A673 (cell line): ENCODE results near the gene TRPM6. TPM values are rescaled to one million over a fixed set of nuclear protein-coding genes. Genes with fewer than 3 reads are reported as not detected.

Experiments used
- BruUV-seq: library from RNA; stranded (reverse); fragments of 400-500 nt; replicated peaks from 2 replicates; lab custom pipeline; 2021; lab: Mats Ljungman, UMichigan
- CTCF ChIA-PET: fragments of 300-600 bp; sonication (Branson Sonifier 250); formaldehyde crosslinking; loops from one replicate; lab custom pipeline; 2022; ENCODE audit warnings: antibody characterized with exemption; lab: Charles Lee
- POLR2A ChIA-PET: fragments of 300-600 bp; sonication (Branson Sonifier 250); formaldehyde crosslinking; loops from one replicate; lab custom pipeline; 2022; ENCODE audit warnings: antibody characterized with exemption; ENCODE audit not compliant: low non-redundant PET; lab: Charles Lee
- DNase-seq: peaks from one replicate; pipeline ENCODE4 v3.0.0-alpha.2; 2015; ENCODE audit warnings: low spot score
- H3K27ac ChIP-seq: fragments of 200-600 bp; sonication (generic); 2 replicates; pipeline ENCODE4 v1.5.1; 2016; ENCODE audit warnings: mixed run types, low read depth, mild to moderate bottlenecking, mixed read lengths, antibody characterized with exemption, low read length; ENCODE audit not compliant: poor library complexity, severe bottlenecking
- H3K27me3 ChIP-seq: fragments of 200-600 bp; sonication (generic); replicated peaks from 2 replicates; pipeline ENCODE4 v1.6.1; 2017; ENCODE audit warnings: mixed run types, low read depth, mild to moderate bottlenecking, mixed read lengths, antibody characterized with exemption, low read length; ENCODE audit not compliant: insufficient read depth, poor library complexity
- H3K36me3 ChIP-seq: fragments of 200-600 bp; sonication (generic); 2 replicates; pipeline ENCODE4 v1.6.1; 2016; ENCODE audit warnings: mixed run types, mild to moderate bottlenecking, mixed read lengths, antibody characterized with exemption, low read length; ENCODE audit not compliant: insufficient read depth, poor library complexity, severe bottlenecking
- H3K4me1 ChIP-seq: fragments of 200-600 bp; sonication (generic); 2 replicates; pipeline ENCODE4 v1.6.1; 2017; ENCODE audit warnings: mixed run types, mild to moderate bottlenecking, mixed read lengths, antibody characterized with exemption, low read length; ENCODE audit not compliant: insufficient read depth, poor library complexity, severe bottlenecking
- H3K4me3 ChIP-seq: fragments of 200-600 bp; sonication (generic); 2 replicates; pipeline ENCODE4 v1.5.1; 2016; ENCODE audit warnings: low read depth, mixed run types, mild to moderate bottlenecking, mixed read lengths, low read length; ENCODE audit not compliant: poor library complexity, severe bottlenecking
- H3K9me3 ChIP-seq: fragments of 200-600 bp; sonication (generic); 2 replicates; pipeline ENCODE4 v1.6.1; 2016; ENCODE audit warnings: mixed run types, low read depth, mild to moderate bottlenecking, mixed read lengths, antibody characterized with exemption, low read length; ENCODE audit not compliant: poor library complexity, severe bottlenecking
- EZH2 ChIP-seq: fragments of 200-600 bp; sonication (generic); IDR thresholded peaks from 2 replicates; pipeline ENCODE4 v1.6.1; 2017; ENCODE audit warnings: borderline replicate concordance, low read depth, mild to moderate bottlenecking, mixed read lengths, antibody characterized with exemption, low read length; ENCODE audit not compliant: poor library complexity, severe bottlenecking
- intact Hi-C: fragments of 100-400 bp; cut with micrococcal nuclease; formaldehyde crosslinking; loops from one replicate; pipeline ENCODE4 v1.10.0; 2022; ENCODE audit not compliant: unreplicated experiment
- total RNA-seq: library from RNA; stranded (reverse); gene quantifications from 2 replicates; pipeline ENCODE4 v1.2.3, GENCODE V29; 2021
- TF ChIP-seq, protein P1 (sequence below): fragments of 300-800, 200-600 bp; sonication (generic); conservative IDR thresholded peaks from 2 replicates; pipeline ENCODE4 v1.5.1; 2017; ENCODE audit warnings: low read depth, mild to moderate bottlenecking, antibody characterized with exemption, low read length, moderate library complexity, mixed read lengths

Gene TRPM6
- total RNA-seq, 1 experiment from 2014 or later = 0.06 TPM

DNA sequence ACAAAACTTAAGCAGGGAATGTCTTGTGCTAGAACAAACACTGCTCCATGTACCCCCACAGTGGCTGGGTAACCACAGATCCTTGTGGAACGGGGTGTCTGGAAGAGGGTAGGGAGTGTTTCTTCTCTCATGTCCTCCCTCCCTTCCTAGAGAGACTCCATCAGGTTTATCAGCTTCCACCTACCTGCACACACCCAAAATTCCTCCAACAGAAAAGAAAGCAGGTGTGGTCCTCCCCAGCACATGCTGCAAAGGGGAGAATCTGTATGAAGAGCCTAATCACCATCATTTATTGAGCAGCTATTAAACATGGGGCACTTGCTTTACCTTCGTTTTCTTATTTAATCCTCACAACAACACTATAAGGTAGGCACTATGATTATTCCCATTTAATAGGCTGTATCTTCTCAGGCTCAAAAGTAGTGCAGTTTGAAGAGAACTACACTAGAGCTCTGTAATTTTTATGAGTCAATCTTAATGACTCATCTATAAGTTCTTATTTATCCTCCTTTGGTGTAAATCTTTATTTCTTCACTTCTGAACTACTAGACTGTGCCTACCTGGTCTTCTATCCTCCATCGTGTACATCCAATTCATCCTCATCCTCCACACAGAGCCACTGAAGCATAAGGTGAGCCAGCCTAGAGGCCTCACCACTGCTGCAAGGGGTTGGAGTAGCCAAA lies 33.4 kb upstream of the TRPM6 start:
- Histone ChIP-seq H3K4me3 (no peak overlapping the region), H3K4me1 (no peaks in the 10 kb centered on the region), H3K27ac (no peak overlapping the region), H3K9me3 (no peaks in the 10 kb centered on the region), H3K36me3 (no peaks in the 10 kb centered on the region), H3K27me3 (no peaks in the 10 kb centered on the region)
- intact Hi-C loops = no loop called here
- no peak for TF ChIP-seq EZH2
- TF ChIP-seq, protein P1, sequence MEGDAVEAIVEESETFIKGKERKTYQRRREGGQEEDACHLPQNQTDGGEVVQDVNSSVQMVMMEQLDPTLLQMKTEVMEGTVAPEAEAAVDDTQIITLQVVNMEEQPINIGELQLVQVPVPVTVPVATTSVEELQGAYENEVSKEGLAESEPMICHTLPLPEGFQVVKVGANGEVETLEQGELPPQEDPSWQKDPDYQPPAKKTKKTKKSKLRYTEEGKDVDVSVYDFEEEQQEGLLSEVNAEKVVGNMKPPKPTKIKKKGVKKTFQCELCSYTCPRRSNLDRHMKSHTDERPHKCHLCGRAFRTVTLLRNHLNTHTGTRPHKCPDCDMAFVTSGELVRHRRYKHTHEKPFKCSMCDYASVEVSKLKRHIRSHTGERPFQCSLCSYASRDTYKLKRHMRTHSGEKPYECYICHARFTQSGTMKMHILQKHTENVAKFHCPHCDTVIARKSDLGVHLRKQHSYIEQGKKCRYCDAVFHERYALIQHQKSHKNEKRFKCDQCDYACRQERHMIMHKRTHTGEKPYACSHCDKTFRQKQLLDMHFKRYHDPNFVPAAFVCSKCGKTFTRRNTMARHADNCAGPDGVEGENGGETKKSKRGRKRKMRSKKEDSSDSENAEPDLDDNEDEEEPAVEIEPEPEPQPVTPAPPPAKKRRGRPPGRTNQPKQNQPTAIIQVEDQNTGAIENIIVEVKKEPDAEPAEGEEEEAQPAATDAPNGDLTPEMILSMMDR = no peak
- no peak for DNase-seq
- no TSS peak for BruUV-seq
- ChIA-PET POLR2A (no interaction called here), CTCF (no interaction called here)

DNA sequence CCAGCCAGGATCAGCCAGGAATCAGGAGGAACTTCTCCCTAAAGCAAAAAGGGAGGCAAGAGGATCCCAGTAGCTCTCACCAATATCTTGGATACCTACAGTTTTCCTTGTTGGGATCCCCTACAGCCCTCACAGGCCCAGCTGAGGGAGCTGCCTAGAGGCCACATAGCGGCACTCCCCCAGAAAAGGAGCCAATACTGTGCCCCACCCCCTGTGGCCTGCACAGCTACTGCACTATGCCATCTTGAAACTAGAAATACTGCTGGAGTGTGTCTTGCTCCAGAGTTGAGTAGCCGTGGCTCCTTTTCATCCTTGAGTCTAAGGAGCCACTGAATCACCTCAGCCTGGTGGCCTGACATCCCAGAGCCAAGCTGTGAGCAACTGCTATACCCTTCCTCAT lies 22.3 kb upstream of the TRPM6 start:
- Histone ChIP-seq H3K4me3 (no peak overlapping the region), H3K27ac (no peak overlapping the region), H3K9me3 (no peaks in the 10 kb centered on the region), H3K27me3 (no peaks in the 10 kb centered on the region), H3K36me3 (no peaks in the 10 kb centered on the region), H3K4me1 (no peaks in the 10 kb centered on the region)
- intact Hi-C loops = no loop called here
- no peak for DNase-seq
- no TSS peak for BruUV-seq
- no peak for TF ChIP-seq EZH2
- TF ChIP-seq, protein P1 = no peak
- ChIA-PET POLR2A (no interaction called here), CTCF (no interaction called here)

DNA sequence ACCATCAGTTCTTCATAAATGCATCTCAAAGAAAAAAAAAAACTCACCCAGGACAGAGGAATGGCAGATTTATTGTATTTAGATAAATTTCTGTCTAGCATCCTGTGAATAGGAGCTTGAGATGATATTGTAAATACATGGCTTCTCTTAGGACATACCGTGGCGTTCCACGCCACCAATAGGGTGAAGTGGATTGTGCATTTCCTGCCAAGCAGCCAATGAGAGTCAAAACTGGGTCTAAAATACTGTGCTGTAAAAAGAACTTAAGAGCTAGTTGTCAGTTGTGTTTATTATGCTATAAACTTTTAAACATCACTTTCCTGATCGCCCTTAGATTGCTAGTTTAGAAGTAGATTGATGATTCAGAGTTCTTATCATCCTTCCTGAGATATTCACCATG lies 20.9 kb upstream of the TRPM6 start:
- BruUV-seq = no TSS peak
- Histone ChIP-seq H3K36me3 (no peaks in the 10 kb centered on the region), H3K27ac (no peak overlapping the region), H3K4me3 (no peak overlapping the region), H3K9me3 (no peaks in the 10 kb centered on the region), H3K4me1 (no peaks in the 10 kb centered on the region), H3K27me3 (no peaks in the 10 kb centered on the region)
- POLR2A ChIA-PET = no interaction called here
- intact Hi-C loops = no loop called here
- CTCF ChIA-PET = no interaction called here
- TF ChIP-seq, protein P1 = no peak
- no peak for TF ChIP-seq EZH2
- no peak for DNase-seq
